CD1c-positive myeloid dendritic cell (primary cell): ENCODE measurements around the gene RCAN1.
"Not testable (repeated sequence)": the region's sequence is repeated elsewhere in the genome, so short reads cannot be mapped to it uniquely, and the experiment has no call there.

ENCODE experiments used
- DNase-seq: peaks from one replicate; pipeline ENCODE4 v3.0.0-alpha.2; 2016; ENCODE audit errors: extremely low spot score

RCAN1 gene

DNA sequence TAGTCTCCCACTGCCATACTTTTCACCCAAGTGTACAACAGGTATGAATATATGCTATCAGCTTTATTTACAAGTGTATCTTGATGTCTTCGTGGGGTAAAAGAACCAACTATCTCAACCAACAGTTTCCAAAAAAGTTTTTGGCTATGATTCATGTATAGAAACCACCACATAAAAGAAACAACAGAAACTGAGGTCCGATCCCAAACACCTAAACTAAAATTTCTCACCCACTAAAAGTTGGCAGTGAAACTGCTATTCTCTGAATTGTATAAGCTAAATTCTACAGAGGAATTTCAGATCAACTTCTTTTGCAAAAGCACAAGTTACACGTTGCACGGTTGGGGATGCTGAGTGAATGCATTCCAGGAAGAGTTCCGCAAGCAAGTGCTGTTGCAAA is 97.9 kb downstream of the RCAN1 start:
- DNase-seq: no peak

DNA sequence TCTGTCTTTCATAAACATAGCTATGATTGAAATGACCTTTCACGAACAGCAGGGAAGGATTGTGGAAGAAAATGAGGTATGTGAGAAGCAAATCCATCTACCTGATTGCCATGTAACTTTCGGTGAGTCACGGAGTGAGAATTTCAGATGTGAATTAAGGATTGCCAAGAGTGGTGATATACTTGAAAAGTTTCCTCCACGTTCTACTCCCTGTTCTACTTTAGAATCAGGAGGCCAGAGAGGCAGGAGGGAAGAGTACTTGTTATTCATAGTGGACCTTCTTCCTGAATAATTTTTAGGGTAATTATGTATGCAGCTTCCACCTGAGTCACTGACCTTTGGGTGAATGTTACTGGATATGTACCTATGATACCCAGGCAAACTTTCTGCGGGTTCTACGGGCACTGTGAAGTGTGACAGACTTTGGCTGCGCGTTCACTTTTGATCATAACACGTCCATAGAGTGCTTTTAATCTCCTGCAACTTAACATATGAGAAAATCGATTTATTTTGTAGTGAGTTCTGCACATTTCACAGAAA is 100.3 kb downstream of the RCAN1 start:
- DNase-seq: no peak

DNA sequence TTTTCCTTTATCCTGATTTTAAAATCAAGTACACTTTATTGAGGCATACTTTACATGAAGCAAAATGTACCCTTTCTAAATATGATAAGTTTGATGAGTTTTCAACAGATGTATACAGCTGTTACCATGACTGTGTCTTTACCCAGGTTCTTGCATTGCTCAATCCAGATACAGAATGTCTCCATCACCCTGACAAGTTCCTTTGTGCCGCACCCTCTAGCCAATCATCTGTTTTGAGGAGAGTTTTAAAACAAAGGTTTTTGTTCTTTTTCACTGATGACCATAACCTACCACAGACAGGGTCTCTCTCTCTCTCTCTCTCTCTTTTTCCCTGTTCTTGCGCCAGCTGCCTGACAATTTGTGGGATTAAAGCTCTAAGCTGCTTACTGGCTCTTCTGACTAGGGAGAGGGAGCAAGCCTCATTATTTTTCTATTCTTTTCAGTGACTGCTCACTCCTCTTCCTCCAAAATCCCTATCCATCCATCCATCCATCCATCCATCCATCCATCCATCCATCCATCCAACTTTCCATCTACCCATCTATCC is 101.7 kb downstream of the RCAN1 start:
- peak; percentile 65 for DNase-seq

- peak; percentile 94 for DNase-seq
Observed at GRCh38 chr21:34511787-34512455, 103.0 kb downstream of the RCAN1 start, which contains the start of gene KCNE1. TSS of gene KCNE1 (minus strand) at chr21:34512210. CDS start at chr21:34449634, 62,576 bp downstream.

- peak; percentile 55 for DNase-seq
Observed at GRCh38 chr21:34511181-34511580, 103.7 kb downstream of the RCAN1 start.

- peak; percentile 83 for DNase-seq
Observed at GRCh38 chr21:34510148-34511142, 104.5 kb downstream of the RCAN1 start.

- DNase-seq: no peak
Observed at GRCh38 chr21:34509151-34509550, 105.8 kb downstream of the RCAN1 start.

- no peak for DNase-seq
Observed at GRCh38 chr21:34504595-34504994, 110.3 kb downstream of the RCAN1 start.

- no peak for DNase-seq
Observed at GRCh38 chr21:34502480-34503106, 112.3 kb downstream of the RCAN1 start.

GRCh38 chr21:34501716-34502115 is 113.2 kb downstream of the RCAN1 start:
- DNase-seq: no peak

GRCh38 chr21:34500191-34500590 is 114.7 kb downstream of the RCAN1 start:
- no peak for DNase-seq

DNA sequence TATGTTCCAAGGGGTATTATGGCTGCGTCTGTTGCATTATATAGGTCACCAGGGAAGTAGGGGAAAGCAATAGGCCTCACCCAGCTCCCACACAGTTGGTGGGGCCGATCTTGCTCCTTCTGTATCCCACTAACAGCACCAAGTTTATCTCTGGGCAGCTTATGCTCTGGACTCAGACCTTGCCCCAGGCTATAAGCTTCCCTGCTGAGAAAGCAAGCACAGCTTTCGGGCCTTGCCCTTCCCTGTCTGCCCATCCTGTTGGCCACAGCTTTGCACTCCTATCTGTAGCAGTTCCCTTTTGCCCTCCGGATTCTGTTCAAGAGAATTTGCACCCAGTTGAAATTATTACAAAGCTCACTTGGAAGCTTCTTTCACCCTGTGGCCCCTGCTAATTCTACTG is 115.8 kb downstream of the RCAN1 start:
- DNase-seq: no peak

DNA sequence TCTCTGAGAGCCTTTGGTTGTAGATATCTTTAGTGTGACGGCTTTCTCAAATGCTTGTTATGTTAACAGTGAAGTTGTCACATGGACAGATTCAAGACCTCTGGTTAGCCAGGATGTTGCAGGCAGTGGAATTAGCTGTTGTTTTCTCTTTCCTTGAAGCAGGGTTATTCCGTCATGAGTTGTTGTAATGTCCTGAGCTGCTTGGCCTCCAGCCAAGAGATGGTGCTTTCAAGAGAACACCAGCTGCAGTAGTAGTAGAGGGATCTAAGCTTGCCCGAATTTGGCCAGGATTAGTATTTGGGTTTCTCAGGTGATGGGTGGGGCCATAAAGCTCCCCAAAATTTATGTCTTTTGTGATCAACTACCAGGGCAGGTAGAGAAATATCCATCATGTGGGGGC is 116.3 kb downstream of the RCAN1 start:
- no peak for DNase-seq

GRCh38 chr21:34483854-34484253 is 131.1 kb downstream of the RCAN1 start:
- not testable (repeated sequence) for DNase-seq

GRCh38 chr21:34483435-34483834 is 131.5 kb downstream of the RCAN1 start:
- DNase-seq: not testable (repeated sequence)

DNA sequence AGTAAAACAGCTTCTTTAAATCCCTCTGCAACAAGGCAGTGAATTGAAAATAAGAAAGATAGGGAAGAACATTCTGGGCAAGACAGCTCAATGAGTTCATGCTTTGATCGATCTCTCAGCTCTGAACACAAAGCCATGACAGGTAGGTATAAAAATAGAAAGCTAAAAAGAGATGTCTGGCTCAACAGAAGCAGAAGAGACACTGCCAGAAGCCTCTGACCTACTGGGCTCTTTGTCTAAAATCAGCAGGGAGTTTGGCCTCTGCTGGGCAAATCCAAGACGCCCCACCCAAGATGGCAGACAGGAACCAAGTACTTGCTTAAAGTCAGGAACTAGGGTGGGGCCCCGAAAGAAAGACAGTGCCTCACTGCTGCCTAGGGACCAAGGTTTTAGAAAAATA is 147.6 kb downstream of the RCAN1 start:
- not testable (repeated sequence) for DNase-seq
